ENCODE data around the gene TRPM5.

The TRPM5 gene

DNA sequence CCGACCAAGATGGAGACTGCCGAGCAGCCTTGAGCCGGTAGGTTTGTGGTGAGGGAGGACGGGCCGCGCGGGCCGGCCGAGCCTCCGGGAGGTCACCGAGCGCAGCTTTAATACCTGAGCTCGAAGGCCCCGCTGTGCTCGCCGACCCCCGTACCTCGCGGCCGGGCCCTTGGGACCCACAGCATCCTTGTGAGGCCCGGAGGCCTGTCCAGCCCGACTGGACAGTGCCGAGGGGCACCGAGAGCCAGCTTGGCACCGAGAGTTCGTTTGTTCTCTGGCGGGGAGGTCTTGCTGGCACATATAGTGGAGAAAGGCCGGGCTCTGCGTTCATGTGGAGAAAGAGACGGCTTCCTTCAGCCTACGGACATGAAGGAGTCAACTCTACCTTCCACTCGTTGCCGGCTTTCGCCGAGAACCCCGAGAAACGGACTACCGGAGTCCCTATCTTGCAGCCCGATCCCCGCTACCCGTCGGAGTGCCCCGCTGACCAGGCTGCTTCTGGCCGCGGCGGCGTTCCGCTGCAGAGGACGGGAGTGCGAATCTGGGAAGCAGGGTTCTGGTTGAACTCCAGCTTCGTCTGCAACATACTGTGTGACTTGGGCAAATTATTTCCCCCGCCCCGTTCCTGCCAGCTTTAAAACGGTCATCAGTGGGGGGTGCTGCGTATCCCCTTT, 43.4 kb downstream of the TRPM5 start:
- Histone ChIP-seq H3K4me3 (ENCODE audit: low read depth, low read length) (peak overlapping the region; percentile 98), H3K36me3 (replicated peaks) (peaks cover 33% of the 10 kb centered on the region), H3K27ac (peak overlapping the region; percentile 74), H3K27me3 (replicated peaks) (no peaks in the 10 kb centered on the region)
- in situ Hi-C loops (cut with HindIII; ENCODE audit: low pct_ligation_motif_present, low sequenced_read_pairs) = no loop called here
- TF ChIP-seq CTCF (IDR thresholded peaks at IDR 0.05; ENCODE audit: low read depth, low read length, missing control alignments) = no peak
- DNase-seq = no peak

DNA sequence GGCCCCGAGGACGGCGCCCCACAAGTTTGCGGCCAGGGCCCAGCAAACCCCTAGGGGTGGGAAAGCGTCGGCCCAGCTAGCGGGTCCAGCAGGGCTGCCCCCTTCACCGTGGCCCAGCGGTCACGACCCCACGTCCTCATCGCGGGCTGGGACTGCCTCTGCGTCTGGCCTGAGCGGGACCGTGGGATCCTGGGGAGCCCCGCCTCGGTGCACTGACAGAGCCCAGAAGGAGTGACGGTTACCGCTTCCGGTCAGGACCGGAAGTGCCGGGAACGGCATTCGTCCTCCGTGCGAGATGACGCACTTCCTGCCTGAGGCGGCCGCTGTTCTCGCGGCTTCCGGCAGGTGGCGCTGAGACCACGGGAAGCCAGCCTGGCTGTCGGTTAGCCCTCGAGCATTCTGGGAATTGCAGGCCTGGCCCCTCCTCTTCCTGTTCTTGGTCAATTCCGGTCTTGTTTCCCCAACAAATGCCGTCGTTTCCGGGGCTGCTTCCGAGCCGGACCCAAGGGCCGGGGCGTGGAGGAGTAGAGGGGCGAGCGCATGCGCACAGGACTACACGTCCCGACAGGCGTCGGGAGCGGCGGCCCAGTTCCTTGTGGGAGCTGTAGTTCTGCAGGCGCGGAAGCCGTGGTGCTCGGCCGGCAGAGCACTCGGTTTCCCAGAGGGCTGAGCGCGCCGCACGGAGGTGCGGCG, 44.1 kb downstream of the TRPM5 start, which contains the start of gene TSSC4:
TSS of gene TSSC4 (plus strand) at position 682 of the 693 bp plus-strand sequence. CDS start 1,884 bp downstream, outside the sequence.
- Histone ChIP-seq H3K27ac (peak within 1 kb of the TSS; percentile 91), H3K4me3 (ENCODE audit: low read depth, low read length) (peak within 1 kb of the TSS; percentile 98), H3K27me3 (replicated peaks) (no peaks in the 10 kb centered on the region), H3K36me3 (replicated peaks) (peaks cover 39% of the 10 kb centered on the region)
- peak; percentile 99 for DNase-seq
- peak; percentile 99 for TF ChIP-seq CTCF (IDR thresholded peaks at IDR 0.05; ENCODE audit: low read depth, low read length, missing control alignments)
- in situ Hi-C loops (cut with HindIII; ENCODE audit: low pct_ligation_motif_present, low sequenced_read_pairs) = no loop called here

- H3K27ac ChIP-seq = peak overlapping the region; percentile 91
- in situ Hi-C loops (cut with HindIII; ENCODE audit: low pct_ligation_motif_present, low sequenced_read_pairs) = no loop called here
- no peak for DNase-seq
- H3K4me3 ChIP-seq (ENCODE audit: low read depth, low read length) = peak overlapping the region; percentile 80
- peak; percentile 4 for TF ChIP-seq CTCF (IDR thresholded peaks at IDR 0.05; ENCODE audit: low read depth, low read length, missing control alignments)
- H3K27me3 ChIP-seq (replicated peaks) = no peaks in the 10 kb centered on the region
- H3K36me3 ChIP-seq (replicated peaks) = peaks cover 44% of the 10 kb centered on the region
Measured at GRCh38 chr11:2399488-2400068, 44.7 kb downstream of the TRPM5 start.

DNA sequence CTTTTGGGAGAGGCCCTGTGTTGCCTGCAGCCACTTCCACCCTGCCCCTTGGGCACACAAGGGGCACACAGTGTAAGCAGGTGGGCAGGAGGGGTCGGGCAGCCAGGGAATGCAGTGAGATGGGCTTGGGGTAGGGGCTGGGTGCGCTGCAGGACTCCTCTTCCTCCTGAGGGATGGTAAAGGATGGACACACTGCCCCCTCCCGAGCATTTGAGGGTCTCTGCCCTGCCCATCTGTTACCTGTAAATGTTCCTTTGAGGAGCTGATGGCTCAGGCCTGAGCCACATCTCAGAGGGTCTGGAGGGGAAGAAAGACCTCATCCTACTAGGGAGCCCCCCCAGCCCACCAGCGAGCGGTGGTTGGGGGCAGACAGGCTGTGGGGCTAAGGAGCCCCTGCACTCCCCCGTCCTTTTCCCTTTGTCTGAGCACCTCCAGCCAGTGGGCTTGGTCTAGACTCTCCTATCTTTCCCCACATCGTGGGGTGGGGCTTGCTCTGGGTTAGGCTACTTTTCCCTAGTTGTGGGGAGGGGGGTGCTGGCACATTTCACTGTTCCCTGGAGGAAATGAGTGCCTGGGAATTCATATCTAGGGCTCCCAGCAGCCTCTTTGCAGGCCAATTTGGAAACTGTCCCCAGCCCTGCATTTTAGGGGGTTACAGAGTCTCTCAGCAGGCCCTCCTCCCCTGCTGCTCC, 45.5 kb downstream of the TRPM5 start:
- H3K4me3 ChIP-seq (ENCODE audit: low read depth, low read length) = no peak overlapping the region
- no peak for TF ChIP-seq CTCF (IDR thresholded peaks at IDR 0.05; ENCODE audit: low read depth, low read length, missing control alignments)
- in situ Hi-C loops (cut with HindIII; ENCODE audit: low pct_ligation_motif_present, low sequenced_read_pairs) = no loop called here

DNA sequence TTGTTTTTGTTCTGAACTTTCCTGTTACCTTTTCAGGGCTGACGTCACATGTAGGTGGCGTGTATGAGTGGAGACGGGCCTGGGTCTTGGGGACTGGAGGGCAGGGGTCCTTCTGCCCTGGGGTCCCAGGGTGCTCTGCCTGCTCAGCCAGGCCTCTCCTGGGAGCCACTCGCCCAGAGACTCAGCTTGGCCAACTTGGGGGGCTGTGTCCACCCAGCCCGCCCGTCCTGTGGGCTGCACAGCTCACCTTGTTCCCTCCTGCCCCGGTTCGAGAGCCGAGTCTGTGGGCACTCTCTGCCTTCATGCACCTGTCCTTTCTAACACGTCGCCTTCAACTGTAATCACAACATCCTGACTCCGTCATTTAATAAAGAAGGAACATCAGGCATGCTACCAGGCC, 47.3 kb downstream of the TRPM5 start:
- Histone ChIP-seq H3K27me3 (replicated peaks) (no peaks in the 10 kb centered on the region), H3K36me3 (replicated peaks) (peaks cover 45% of the 10 kb centered on the region), H3K4me3 (ENCODE audit: low read depth, low read length) (no peak overlapping the region), H3K27ac (no peak overlapping the region)
- DNase-seq = no peak
- TF ChIP-seq CTCF (IDR thresholded peaks at IDR 0.05; ENCODE audit: low read depth, low read length, missing control alignments) = no peak
- in situ Hi-C loops (cut with HindIII; ENCODE audit: low pct_ligation_motif_present, low sequenced_read_pairs) = no loop called here

More for the DNA sequence above, 45.5 kb downstream of the TRPM5 start:
- Histone ChIP-seq H3K36me3 (replicated peaks) (peaks cover 50% of the 10 kb centered on the region), H3K27me3 (replicated peaks) (no peaks in the 10 kb centered on the region), H3K27ac (peak overlapping the region; percentile 91)
- DNase-seq = no peak

All from brain microvascular endothelial cell (primary cell).